BJ (cell line): ENCODE results near the gene SHISA9. TPM values are rescaled to one million over a fixed set of nuclear protein-coding genes. Genes with fewer than 3 reads are reported as not detected.

ENCODE experiments used
- CTCF ChIA-PET: fragments of 350-600 bp; formaldehyde crosslinking; extraction: SDS; loops from one replicate; lab custom pipeline; 2021; ENCODE audit warnings: antibody characterized with exemption, inconsistent platforms; lab: Yijun Ruan, JAX
- POLR2A ChIA-PET: fragments of 300-600 bp; sonication (Branson Sonifier 250); formaldehyde crosslinking; extraction: SDS; loops from one replicate; lab custom pipeline; 2021; ENCODE audit warnings: antibody characterized with exemption; lab: Charles Lee
- DNase-seq: peaks from one replicate; pipeline ENCODE4 v3.0.0-alpha.2; 2011; ENCODE audit warnings: low read depth
- H3K27me3 ChIP-seq: 2 replicates; pipeline ENCODE4 v1.6.0; 2011; ENCODE audit warnings: low read length; ENCODE audit not compliant: control insufficient read depth, insufficient read depth
- H3K36me3 ChIP-seq: 2 replicates; pipeline ENCODE4 v1.5.1; 2011; ENCODE audit warnings: low read length; ENCODE audit not compliant: control insufficient read depth, insufficient read depth
- H3K4me3 ChIP-seq: 2 replicates; pipeline ENCODE4 v1.5.1; 2011; ENCODE audit warnings: low read depth, mild to moderate bottlenecking, control low read depth, low read length
- CTCF ChIP-seq: IDR thresholded peaks from 2 replicates; pipeline ENCODE4 v1.5.1; 2011; ENCODE audit warnings: low read depth, mild to moderate bottlenecking, control low read depth, inconsistent platforms, low read length, moderate library complexity; ENCODE audit not compliant: insufficient read depth
- polyA plus RNA-seq: library from polyadenylated mRNA; depleted of rRNA; stranded (reverse); fragments of >200 nt; gene quantifications from 2 replicates; pipeline ENCODE4 v1.2.3, GENCODE V29; 2011

Gene SHISA9
- polyA plus RNA-seq, 1 experiment = not detected

GRCh38 chr16:12925026-12925800, 23.8 kb downstream of the SHISA9 start:
- H3K36me3 ChIP-seq = no peaks in the 10 kb centered on the region
- H3K27me3 ChIP-seq = no peaks in the 10 kb centered on the region
- ChIA-PET CTCF (no interaction called here), POLR2A (no interaction called here)
- H3K4me3 ChIP-seq = no peak overlapping the region
- no peak for DNase-seq
- TF ChIP-seq CTCF = no peak

GRCh38 chr16:12927591-12927990, 26.2 kb downstream of the SHISA9 start:
- Histone ChIP-seq H3K27me3 (no peaks in the 10 kb centered on the region), H3K36me3 (no peaks in the 10 kb centered on the region), H3K4me3 (no peak overlapping the region)
- TF ChIP-seq CTCF = no peak
- DNase-seq = no peak
- ChIA-PET CTCF (interaction anchor here (1.2 kb wide), 1 partner anchor 13 kb away, joined by 3 read pairs; no protein-coding TSS in a partner anchor), POLR2A (no interaction called here)

GRCh38 chr16:12930881-12931280, 29.5 kb downstream of the SHISA9 start:
- CTCF ChIA-PET = no interaction called here

GRCh38 chr16:12936391-12936790, 35.0 kb downstream of the SHISA9 start:
- H3K27me3 ChIP-seq = no peaks in the 10 kb centered on the region
- no peak for TF ChIP-seq CTCF
- POLR2A ChIA-PET = no interaction called here

More at GRCh38 chr16:12930881-12931280, 29.5 kb downstream of the SHISA9 start:
- no peak overlapping the region for H3K4me3 ChIP-seq
- no peaks in the 10 kb centered on the region for H3K27me3 ChIP-seq
- no peak for DNase-seq
- no peak for TF ChIP-seq CTCF
- no peaks in the 10 kb centered on the region for H3K36me3 ChIP-seq
- POLR2A ChIA-PET = no interaction called here

GRCh38 chr16:12941896-12942295, 40.5 kb downstream of the SHISA9 start:
- CTCF ChIA-PET = no interaction called here
- no peaks in the 10 kb centered on the region for H3K27me3 ChIP-seq
- no peak for TF ChIP-seq CTCF
- POLR2A ChIA-PET = no interaction called here
- no peak for DNase-seq
- H3K36me3 ChIP-seq = no peaks in the 10 kb centered on the region
- H3K4me3 ChIP-seq = no peak overlapping the region

More at GRCh38 chr16:12936391-12936790, 35.0 kb downstream of the SHISA9 start:
- DNase-seq = no peak
- CTCF ChIA-PET = no interaction called here
- H3K4me3 ChIP-seq = no peak overlapping the region
- H3K36me3 ChIP-seq = no peaks in the 10 kb centered on the region
